Activated T-cell treated with anti-CD3 and anti-CD28 coated beads for 4 hours (primary cell): ENCODE data around the gene PPP2R5C.

Source experiments
- DNase-seq: peaks from one replicate; pipeline ENCODE4 v3.0.0-alpha.2; 2020

PPP2R5C gene

DNA sequence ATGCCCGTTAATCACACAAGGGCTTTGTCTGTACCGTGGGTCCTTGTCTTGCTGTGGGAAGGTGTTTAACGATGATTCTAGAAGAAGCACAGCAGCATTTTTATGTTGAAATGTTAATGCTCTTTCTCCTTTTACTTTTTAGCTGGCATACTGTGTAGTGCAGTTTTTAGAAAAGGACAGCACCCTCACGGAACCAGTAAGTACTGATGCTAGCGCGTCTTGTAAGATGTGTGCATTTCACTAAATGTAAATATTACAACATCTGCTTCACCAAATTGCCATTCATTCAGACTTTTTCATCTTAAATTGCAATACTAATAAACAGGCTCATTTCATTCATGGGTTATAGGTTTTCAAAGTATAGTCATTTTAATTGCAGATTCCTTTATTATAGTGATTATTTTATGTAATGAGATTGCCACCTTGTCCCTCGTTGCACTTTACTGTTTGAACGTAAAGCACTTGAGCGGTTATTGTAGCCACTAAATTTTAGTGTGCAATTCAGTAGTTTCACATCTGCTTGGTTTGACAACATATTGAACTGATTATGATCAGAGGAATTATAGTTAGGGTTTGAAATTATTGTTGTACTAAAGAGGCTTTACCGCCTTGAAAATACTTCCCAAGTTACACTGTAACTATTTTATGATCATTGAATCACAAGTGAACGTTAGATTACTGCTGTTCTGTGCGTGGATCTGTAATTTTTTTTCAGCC is 133.0 kb downstream of the PPP2R5C start:
- no peak for DNase-seq

GRCh38 chr14:101895256-101895655 is 133.7 kb downstream of the PPP2R5C start:
- DNase-seq = no peak

DNA sequence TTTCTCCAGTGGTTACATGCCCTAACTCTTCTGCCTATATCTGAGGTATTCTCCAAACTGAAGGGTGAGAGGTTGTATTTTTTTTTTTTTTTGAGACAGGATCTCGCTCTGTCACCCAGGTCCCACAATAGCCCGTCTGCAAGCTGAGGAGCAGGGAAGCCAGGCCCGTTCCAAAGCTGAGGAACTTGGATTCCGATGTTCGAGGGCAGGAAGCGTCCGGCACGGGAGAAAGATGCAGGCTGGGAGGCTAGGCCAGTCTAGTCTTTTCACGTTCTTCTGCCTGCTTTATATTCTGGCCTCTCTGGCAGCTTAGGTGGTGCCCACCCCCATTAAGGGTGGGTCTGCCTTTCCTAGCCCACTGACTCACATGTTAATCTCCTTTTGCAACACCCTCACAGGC is 135.8 kb downstream of the PPP2R5C start:
- no peak for DNase-seq

GRCh38 chr14:101898416-101898815 is 136.9 kb downstream of the PPP2R5C start:
- DNase-seq = no peak

DNA sequence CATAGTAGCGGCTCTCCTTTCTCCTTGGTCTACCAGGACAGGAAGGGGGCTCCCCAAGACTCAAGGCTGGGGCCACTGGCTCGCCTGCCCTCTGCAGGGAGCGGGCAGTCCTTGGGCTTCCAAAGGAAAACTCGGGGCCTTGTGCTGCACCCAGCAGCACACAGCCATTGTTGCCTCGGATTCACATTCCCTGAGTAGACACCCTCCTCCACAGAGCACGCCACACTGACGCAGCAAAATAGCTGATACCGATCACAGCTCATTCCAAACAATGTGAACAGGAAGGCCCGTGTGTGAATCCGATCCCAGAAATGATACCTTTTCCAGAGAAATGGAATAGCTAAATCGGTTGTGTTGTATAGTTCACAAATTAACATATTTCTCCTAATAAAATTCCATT is 137.8 kb downstream of the PPP2R5C start:
- no peak for DNase-seq

DNA sequence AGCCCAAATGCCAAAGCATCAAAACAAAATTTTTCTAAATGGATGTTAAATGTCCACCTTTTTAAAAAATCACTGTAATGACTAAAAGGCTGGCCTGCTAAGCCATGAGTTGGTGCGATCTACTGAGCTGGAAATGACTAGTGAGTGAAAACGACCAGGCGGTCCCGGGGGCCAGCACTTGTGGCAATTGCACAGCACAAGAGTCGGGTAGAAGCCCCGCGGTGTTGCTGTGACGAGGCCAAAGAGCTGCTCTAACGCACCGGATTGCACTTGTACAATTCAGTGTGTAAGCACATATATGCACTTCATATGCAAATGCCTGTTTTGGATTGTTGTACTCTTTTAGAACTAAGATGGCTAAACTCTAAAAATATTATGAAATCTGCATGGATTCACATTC is 138.7 kb downstream of the PPP2R5C start:
- DNase-seq = no peak

DNA sequence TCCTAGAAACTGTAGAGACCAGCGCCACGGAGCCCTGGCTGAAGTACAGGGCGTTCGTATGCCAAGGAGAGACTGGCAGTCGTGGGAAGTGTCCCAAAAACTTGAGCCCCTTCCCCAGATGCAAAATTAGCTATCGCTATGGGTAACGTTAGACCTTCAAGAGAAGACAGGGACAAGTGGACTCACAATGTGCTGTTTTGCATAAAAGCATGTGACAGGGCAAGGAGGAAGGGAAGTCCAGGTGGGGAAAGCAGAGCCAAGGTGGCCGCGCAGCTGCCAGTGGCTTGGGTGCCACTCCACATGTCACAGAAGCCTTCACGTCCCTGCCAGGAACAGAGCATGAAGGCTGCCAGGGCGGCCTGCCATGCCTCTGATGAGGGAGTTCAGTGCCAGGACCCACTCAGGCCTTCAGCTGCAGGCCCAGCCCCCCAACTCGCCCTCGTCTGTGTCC is 141.6 kb downstream of the PPP2R5C start:
- DNase-seq = no peak

DNA sequence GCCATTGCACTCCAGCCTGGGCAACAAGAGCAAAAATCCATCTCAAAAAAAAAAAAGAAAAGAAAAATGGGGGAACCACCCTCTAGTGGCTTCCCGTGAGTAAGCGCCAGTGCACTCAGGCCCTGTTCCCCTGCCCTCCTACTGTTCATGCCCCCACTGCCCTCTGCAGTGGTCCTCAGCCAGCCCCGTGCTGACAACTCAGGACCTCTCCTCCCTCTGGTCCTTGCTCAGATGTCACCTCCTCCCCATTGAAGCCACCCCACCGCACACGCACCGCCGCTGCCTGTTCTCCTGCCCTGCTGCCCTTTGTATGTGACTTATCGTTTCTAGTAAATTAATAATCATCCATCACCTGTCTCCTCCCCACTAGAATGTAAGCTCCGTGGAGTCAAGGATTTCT is 144.1 kb downstream of the PPP2R5C start:
- no peak for DNase-seq

GRCh38 chr14:101906645-101907044 is 145.1 kb downstream of the PPP2R5C start:
- DNase-seq = no peak

- no peak for DNase-seq
Measured at GRCh38 chr14:101907619-101908018, 146.1 kb downstream of the PPP2R5C start.

DNA sequence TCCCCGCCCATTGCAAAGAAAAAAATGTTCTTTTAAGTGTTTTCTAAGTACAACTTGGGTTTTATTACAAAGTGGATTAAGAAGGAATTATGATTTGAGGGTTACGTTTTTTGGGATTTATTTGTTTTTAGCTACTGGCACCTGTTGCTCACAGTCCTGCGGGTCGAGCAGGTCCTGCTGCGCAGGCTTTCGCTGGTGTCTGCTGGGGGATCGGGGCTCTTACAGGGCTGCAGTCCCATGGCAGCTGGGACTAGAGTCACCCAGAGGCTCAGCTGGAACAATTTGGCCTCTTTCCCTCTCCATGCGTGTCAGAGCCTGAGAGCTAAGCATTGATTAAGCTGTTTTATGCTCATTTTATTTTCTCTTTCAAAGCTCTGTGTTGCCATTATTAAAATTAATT is 147.3 kb downstream of the PPP2R5C start:
- no peak for DNase-seq

DNA sequence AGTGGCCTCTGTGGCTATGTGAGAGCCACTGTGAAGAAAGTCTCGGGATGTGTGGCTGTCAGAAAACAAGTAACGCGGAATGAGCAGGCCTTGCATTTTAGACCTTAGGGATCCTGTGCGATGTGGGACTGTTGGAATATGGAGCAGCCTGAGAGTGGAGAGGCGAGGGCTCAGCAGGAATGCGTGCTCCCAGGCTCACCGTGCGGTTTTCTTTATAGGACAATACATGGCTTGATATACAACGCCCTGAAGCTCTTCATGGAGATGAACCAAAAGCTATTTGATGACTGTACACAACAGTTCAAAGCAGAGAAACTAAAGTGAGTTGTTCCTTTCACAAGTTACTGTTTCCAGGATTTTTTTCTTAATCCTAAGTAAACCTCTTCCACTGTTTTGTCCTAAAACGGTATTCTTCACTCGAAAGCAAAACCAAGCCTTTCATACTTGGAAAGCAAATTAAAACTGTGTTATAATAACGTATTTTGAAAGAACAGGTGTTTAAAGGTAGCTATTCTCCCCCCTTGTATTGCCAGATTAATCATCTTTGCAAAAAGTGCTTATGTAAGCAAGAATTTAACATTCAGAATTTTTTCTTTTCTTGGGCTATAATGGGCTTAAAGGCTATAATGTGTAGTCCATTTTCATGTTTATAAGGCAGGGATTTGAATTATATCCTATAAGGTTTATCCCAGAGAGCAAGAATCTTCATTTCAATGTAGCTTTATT is 148.0 kb downstream of the PPP2R5C start:
- DNase-seq = no peak

- no peak for DNase-seq
Measured at GRCh38 chr14:101912841-101913240, 151.3 kb downstream of the PPP2R5C start.

DNA sequence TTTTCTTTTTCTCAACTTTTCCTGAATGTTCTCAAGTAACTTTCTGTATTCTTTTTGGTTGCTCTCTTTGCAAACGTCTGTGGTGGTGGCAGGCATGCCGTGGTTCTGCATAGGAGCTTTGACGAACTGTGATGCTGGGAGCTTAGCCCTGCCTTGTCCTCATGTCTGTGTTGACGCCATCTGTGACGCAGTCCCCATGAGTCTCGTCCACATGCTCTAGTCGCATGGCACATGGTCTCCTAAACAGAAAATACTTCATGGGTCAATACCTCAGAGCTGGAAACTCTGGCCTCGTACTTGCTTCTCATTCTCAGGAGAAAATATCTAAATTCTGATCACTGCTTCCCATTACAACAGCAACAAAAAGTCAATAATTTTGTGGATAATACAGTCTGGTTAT is 152.6 kb downstream of the PPP2R5C start:
- no peak for DNase-seq

GRCh38 chr14:101915871-101916815 is 154.6 kb downstream of the PPP2R5C start:
- no peak for DNase-seq

- no peak for DNase-seq
Measured at GRCh38 chr14:101916816-101917412, 155.4 kb downstream of the PPP2R5C start.

GRCh38 chr14:101917413-101918017 is 156.0 kb downstream of the PPP2R5C start:
- DNase-seq = no peak

DNA sequence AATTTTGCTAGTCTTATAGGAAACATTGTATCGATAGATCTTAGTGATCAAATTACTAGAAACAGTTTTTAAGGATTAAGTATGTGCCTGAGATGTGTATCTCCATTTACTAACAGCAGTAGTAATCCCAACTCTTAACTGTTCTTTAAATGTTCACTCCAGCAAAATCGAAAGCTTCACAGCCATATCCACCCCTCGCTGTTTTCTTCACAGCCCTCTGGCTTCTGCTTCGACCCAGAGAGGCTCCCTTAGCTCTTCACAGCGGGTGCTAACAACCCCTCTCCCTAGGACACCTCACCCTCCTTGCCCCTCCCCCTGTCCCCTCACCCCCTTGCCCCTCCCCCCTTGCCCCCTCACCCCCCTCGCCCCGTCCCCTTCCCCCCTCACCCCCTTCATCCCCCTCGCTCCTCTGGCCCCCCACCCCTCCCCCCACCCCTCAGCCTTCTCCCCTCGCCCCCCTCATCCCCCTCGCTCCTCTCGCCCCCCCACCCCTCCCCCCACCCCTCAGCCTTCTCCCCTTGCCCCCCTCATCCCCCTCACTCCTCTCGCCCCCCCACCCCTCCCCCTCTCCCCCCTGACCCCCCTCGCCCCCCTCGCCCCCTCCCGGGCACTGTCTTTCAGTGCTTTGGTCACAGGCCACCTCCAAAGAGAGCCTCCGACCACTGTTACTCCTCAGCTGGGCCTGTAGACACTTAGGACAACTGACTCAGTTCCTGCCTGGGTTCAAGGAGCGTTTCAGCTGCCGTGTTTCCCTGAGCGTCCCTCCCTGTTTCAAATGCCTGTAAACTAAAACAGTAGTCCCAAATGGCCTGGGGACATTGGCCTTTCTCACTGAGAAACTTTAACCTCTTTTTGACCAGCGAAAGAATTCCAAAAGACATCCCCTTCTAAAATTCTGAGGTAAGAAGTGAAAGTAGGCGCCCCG is 156.8 kb downstream of the PPP2R5C start:
- no peak for DNase-seq

- DNase-seq = no peak
Measured at GRCh38 chr14:101920271-101920670, 158.8 kb downstream of the PPP2R5C start.

- no peak for DNase-seq
Measured at GRCh38 chr14:101922866-101923265, 161.4 kb downstream of the PPP2R5C start.

- no peak for DNase-seq
Measured at GRCh38 chr14:101925152-101925551, 163.6 kb downstream of the PPP2R5C start.
